ENCODE results near the gene IL2RG.

IL2RG gene

DNA sequence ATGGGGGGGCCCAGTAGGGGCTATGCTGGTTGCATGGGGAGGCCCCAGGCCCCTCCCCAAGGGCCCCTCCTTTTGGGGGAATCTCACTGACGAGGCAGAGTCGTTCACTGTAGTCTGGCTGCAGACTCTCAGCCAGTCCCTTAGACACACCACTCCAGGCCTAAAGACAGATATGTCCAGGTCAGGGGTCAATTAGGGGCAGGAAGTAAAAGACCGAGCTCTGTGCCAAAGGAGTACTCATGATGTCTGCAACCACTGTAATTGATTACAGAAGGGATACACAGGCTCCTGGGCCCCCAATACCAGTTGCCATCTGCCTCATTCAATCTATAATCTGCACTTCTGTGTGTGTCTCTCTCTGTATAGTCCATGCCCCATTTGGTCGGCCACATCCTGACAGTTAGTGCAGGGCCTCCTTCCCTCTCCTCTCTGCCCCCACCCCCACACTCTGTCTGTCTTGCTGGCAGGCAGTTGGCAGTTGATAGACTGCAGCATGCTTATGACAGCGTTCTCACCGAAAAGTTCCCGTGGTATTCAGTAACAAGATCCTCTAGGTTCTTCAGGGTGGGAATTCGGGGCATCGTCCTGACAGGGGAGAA, 3.5 kb downstream of the IL2RG start:
- DNase-seq, result no peak

DNA sequence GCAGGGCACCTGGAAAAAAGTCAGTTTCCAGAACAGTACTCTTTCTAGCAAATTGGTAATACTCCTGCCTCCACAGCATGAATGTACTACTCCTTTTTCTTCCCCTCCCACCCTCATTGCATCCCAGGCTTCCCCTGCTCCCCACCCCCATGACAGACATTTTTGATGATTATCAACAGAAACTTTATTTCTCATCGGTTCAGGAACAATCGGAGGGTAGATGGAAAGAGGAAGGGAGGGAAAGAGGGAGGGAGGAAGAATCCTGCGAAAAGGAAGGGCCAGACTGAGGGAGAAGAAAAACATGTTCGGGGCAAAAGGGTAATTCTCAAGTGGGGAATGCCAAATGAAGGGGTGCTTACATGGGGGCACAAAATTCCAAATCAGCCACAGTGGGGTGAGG, 4.1 kb downstream of the IL2RG start:
- no peak for DNase-seq

GRCh38 chrX:71106427-71106826, 5.0 kb downstream of the IL2RG start, which contains the start of gene CXorf65:
Gene CXorf65, minus strand, starts transcription at chrX:71106740. Its CDS starts 184 bp downstream, at chrX:71106556.
- DNase-seq, result peak; percentile 7

DNA sequence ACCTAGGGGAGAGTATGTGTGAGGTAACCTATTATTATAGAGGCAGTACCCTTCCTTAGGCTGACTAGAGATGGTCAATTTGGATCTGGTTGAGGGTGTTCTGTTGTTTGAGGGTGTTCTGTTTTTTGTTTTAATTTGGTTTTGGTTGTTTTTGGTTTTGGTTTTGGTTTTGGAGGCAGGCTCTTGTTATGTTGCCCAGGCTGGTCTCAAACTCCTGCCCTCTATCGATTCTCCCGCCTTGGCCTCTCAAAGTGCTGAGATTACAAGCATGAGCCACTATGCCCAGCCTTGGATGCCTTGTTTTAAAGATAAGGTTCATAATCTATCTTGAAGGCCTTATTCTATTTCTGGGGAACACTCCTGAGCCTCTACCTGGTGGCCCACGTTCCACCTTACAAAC, 5.7 kb downstream of the IL2RG start:
- DNase-seq, result no peak

DNA sequence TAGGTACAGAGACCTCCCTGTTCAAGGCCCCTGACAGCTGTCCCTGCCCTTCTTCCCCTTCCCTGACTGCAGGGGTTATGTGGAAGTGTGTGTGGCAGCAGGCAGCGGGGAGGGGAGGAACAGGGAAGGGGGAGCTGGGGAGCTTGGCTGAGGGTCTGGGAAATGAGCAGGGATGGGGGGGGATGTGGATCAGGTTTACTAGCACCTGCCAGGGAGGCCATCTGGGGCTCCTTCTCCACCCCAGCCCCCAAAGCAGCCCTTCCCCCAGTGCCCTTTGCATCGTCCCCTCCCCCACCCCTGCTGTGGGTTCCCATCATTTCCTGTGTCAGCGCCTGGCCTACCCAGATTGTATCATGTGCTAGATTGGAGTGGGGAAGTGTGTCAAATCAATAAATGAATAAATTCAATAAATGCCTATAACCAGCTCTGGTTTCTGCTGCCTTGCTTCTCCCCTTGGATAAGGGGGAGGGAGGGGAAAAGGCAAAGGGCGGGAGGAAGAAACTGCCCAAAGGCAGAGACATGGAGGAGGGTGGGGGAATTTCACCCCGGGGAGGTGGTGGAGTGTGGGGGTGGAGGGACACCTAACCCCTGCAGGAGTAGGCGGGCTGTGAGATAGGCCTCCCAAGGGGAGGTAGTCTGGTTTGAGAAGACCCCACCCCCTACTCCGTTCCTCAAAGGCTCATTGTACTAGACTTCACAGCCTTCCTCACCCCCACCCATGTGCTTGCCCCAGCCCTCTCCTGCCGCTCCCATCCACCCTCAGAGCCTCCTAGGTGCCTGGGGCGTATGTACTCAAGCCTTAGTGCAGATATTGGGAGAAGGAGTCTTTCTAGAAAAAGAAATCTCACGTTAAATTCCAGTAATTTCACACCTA, 8.0 kb downstream of the IL2RG start:
- no peak for DNase-seq

GRCh38 chrX:71102292-71102691, 9.1 kb downstream of the IL2RG start:
- DNase-seq, result no peak

GRCh38 chrX:71100581-71101505, 10.5 kb downstream of the IL2RG start:
- no peak for DNase-seq

DNA sequence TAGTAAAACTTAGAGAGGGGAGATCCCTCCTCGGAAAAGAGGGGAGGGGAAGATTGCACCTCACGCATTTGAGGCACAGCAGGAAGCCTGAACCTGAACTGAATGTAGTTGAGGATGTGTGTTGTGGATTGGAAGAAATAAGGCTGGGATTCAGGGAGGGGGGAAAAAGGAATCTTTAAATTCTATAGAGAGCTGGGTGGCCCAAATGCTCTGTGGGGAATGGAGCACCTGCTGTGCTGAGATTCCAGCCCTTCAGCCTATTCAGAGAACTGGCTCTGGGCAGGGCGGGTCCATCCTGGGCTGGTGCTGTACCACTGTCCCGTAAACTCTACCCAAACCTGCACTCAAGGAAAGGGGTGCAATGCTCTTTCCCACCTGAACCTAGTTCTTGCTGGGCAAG, 11.6 kb downstream of the IL2RG start:
- no peak for DNase-seq

DNA sequence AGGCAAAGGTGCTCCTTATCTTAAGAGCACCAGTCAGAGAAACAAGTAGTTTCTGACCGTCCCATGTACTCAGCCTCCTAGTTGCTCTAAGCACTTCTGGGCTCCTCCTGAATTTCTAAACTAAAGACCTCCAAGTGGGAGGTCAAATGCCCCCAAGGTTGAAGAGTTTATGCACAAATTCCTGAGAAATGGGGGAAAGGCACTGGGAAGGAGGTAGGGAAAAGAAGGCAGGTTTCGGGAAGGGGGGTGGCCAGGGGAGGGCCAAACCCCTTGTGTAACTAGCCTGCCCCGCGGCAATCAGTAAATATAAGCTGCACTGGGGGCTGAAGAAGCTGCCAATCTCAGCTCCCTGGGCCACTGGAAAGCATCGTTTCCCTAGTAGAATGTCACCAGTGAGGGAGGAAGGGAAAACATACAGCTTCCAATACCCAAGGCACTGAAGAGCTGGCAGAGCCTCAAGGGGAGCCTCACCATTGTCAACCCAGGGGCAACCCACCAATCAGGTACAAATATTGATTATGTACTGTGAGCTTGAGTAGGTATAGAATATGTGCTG, 12.3 kb downstream of the IL2RG start:
- no peak for DNase-seq

DNA sequence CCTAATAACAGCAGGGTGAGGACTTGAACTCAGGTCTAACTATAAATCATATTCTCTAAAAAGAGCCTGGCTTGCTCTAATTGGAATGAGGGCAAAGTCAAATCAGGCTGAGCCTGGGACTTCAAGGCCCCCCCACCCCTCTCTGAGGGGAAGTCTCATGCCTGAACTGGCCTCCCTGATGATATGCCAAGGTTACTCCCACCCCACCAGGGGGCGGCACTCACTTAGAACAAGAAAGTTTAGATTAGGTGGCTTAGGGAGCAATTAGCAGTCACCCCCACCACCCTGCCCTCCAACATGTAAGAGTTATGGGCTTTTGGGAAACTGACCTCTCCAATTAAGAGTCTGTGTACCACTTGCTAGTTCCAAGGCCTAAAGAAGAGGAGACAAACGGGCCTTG, 13.1 kb downstream of the IL2RG start:
- peak; percentile 8 for DNase-seq

DNA sequence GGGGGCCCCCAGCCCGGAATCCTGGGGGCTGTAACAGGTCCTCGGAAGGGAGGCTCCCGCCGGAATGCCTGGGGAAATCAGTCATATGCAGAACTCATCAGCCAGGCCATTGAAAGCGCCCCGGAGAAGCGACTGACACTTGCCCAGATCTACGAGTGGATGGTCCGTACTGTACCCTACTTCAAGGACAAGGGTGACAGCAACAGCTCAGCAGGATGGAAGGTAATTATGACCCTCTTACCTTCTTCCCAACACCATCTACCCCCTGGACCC, 14.7 kb downstream of the IL2RG start:
- no peak for DNase-seq

DNA sequence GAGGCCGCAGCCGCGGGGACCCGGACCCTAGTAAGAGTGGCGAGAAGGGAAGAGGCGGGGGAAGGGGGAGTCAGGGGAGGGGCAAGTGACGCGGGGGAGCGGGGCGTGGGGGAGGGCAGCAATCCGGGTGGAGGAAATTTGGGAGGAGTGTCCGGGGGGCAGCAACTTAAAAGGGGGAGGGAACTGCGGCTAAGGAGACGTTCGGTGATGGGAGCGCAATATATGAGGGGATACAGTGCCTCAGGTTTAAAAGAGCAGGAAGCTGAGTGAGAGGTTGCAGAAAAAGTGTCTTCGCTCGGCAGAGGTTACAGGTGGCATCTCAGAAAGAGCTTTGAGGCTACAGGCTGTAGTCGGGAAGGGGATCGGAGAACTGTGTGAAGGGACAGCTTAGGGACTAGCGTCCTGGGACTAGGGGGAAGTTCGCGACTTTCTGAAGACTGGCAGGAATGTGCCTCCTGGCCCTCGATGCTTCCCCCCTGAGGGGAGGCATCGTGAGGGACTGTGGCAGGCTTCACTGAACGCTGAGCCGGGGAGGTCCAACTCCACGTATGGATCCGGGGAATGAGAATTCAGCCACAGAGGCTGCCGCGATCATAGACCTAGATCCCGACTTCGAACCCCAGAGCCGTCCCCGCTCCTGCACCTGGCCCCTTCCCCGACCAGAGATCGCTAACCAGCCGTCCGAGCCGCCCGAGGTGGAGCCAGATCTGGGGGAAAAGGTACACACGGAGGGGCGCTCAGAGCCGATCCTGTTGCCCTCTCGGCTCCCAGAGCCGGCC, 15.2 kb downstream of the IL2RG start:
- DNase-seq, result no peak

- peak; percentile 75 for DNase-seq
These were observed 15.8 kb downstream of the IL2RG start, which contains the start of gene FOXO4 for GRCh38 chrX:71095555-71095980. Gene FOXO4, plus strand, starts transcription at chrX:71095851. Its CDS starts 678 bp downstream, at chrX:71096529.

DNA sequence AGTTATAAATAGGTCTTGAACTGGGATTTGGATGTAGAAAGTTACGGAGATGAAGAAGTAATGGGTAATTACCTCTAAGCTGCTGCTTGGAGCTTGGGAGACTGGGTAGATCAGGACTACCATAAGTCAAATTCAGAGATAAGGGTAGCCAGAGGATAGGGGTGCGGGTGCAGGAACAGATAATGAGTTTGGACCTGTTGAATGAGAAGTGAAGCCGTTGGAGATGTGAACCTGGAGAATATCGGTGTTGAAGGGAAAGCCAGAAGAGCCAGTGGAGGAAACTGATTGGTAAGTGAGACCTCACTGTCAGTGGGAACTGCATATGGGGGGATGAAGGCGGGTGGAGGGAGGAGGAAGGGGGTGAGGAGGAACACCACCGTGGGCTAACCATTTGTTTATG, 16.3 kb downstream of the IL2RG start:
- DNase-seq, result no peak

- DNase-seq, result no peak
These were observed 20.1 kb downstream of the IL2RG start for GRCh38 chrX:71091263-71091662.

- DNase-seq, result no peak
These were observed 25.5 kb downstream of the IL2RG start for GRCh38 chrX:71085900-71086299.

DNA sequence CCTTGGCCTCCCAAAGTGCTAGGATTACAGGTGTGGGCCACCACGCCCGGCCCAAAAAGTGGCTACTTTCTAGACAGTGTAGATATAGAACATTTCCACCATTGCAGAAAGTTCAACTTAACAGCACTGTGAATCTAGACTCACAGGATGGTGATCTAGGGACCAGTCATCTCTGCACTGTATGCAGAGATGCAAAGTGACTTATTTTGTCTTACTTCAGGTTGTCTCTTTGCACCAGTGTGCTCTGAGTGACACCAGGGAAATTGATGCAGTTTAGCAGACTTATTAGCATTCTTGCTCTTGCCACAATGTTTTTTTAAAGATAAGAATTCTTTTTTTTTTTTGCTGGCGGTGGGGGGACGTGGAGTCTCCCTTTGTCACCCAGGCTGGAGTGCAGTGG, 28.6 kb downstream of the IL2RG start:
- no peak for DNase-seq

DNA sequence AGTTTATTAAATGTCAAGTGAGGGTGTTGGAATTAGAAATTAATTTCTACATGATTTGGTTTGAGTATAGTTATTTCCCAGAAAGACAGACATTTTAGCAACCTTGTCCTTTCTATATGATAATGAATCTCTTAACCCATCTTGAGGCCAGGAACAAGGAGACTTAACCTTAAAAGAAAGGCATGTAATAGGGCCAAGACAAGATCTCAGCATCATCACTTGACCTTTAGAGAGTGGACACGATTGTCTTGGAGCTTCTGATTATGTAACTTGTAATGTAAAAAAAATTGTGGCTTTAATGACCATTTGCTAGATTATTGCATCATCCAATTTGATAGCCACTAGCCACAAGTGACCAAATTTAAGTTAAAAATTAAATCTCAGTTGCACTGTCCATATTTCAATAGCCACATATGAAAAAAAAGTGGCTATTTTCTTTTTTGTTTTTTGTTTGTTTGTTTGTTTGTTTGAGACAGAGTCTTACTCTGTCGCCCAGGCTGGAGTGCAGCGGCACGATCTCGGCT, 29.2 kb downstream of the IL2RG start:
- DNase-seq, result no peak

DNA sequence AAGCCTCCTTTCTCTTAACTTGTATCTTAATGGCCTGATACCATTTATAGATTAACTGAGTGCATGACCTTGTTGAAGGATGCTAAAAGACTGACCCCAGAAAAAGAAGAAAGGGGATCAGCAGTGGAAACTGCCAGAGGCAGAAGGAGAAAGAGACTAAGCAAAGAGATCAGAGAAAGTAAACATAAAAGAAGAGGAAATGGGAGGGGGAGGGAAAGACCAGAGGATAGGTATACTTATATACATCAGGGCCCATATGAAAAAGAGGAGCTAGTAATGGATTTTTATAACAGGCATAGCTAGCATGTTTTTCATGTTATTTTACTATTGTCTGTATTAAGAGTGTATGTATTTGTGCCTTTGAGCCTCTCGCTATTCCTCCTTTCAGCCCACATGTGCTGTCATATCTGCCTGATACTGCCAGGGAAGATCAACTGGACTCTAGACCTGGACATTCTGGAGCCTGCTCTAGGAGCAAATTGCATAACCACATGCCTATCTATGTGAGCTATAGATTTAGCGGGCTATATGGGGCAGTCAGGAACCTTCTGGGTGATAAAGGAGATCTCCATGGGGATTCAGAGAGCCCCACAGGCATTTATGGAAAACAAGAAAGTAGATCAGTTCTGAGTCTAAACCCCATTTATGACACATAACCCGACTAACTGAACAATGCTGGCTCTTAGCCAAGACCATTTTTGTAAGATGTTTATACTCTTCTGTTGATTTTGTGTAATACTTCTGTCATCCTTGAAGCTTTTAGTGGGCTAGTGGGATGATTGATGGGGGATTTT, 29.9 kb downstream of the IL2RG start:
- peak; percentile 35 for DNase-seq

DNA sequence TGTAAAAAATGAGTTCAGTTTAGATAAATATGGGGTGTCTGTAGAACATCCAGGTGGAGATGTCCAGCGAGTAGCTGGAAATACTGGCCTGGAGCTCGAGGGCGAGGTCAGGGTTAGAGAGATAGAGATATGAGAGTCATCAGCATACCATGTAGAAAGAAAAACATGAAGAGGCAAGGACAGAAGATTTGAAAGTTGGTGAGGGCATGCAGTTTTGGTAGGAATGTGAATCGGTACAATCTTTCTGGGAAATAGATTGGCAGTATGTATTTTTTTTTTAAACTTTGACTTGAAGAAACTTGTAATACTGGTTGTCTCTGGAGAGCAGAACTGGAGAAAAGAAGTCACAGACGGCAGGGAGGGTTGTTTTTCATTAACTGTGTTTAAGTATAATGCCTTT, 40.8 kb downstream of the IL2RG start:
- no peak for DNase-seq

Measured in NCI-H226 (cell line).